ENCODE results near the gene LCOR. TPM values are rescaled to one million over a fixed set of nuclear protein-coding genes. Genes with fewer than 3 reads are reported as not detected.
"Not testable (repeated sequence)": the region's sequence is repeated elsewhere in the genome, so short reads cannot be mapped to it uniquely, and the experiment has no call there.

The LCOR gene
- total RNA-seq, 1 experiment from 2014 or later = 56.5 TPM

DNA sequence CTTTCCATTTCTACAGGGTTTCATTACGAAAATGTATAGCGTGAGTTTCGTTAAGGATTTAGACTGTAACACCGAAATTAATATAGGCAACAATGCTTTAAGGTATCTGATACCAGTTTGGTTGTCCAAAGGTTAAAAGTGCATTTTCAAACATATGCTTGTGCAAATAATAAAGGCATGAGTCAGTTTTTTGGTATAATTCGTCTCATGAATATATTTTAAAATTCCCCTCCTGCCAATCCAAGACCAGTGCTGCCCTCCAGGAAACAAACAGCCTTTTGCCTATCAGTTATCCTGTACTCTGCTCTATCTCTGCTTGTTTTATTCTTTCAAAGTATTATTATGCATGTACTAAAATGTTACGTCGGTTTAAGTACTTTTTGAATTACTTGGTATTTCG, 2.0 kb downstream of the LCOR start:
- no peak for DNase-seq (ENCODE audit: low spot score)
- in situ Hi-C loops (cut with HindIII; ENCODE audit: low sequenced_read_pairs) = no loop called here

- in situ Hi-C loops (cut with HindIII; ENCODE audit: low sequenced_read_pairs) = no loop called here
These were observed 3.8 kb downstream of the LCOR start for GRCh38 chr10:96835899-96836298.

GRCh38 chr10:96838529-96838928, 6.4 kb downstream of the LCOR start:
- in situ Hi-C loops (cut with HindIII; ENCODE audit: low sequenced_read_pairs) = no loop called here
- no peak for DNase-seq (ENCODE audit: low spot score)

More at GRCh38 chr10:96835899-96836298, 3.8 kb downstream of the LCOR start:
- no peak for DNase-seq (ENCODE audit: low spot score)

GRCh38 chr10:96840841-96841518, 8.9 kb downstream of the LCOR start:
- no peak for DNase-seq (ENCODE audit: low spot score)

GRCh38 chr10:96842896-96843723, 11.0 kb downstream of the LCOR start:
- DNase-seq (ENCODE audit: low spot score) = no peak
- in situ Hi-C loops (cut with HindIII; ENCODE audit: low sequenced_read_pairs) = no loop called here

More at GRCh38 chr10:96840841-96841518, 8.9 kb downstream of the LCOR start:
- in situ Hi-C loops (cut with HindIII; ENCODE audit: low sequenced_read_pairs) = no loop called here

DNA sequence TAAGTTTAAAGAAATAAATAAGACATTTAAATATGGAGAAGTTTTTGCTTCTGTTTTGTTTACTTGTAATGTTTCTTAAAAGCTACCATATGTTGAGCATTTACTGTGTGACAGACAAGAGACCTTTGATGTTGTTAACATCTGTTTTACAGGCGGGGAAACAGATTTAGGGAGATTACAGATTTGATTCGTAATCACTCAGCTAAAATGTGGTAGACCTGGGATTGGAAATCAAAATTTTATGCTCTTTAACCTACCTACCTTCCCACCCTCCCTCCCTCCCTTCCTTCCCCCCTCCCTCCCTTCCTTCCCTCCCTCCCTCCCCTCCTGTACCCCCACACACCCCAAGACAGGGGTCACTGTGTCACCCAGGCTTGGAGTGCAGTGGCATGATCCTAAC, 11.7 kb downstream of the LCOR start:
- DNase-seq (ENCODE audit: low spot score) = no peak
- in situ Hi-C loops (cut with HindIII; ENCODE audit: low sequenced_read_pairs) = no loop called here

DNA sequence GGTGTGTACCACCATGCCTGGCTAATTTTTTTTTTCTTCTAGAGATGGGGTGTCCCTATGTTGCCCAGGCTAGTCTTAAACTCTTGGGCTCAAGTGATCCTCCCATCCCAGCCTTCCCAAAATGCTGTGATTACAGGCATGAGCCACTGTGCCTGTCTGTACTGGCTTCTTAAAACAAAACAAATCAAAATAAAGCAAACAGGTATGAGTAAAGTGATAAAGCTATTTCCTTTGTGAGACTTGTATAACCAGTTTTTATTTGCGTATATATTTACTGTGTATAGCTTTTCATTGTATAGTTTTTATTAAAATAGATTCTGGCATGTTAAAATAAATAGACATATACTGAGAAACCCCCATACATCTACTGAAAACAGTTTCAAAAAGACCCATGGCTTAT, 14.3 kb downstream of the LCOR start:
- DNase-seq (ENCODE audit: low spot score) = no peak
- in situ Hi-C loops (cut with HindIII; ENCODE audit: low sequenced_read_pairs) = no loop called here

- in situ Hi-C loops (cut with HindIII; ENCODE audit: low sequenced_read_pairs) = no loop called here
- DNase-seq (ENCODE audit: low spot score) = no peak
These were observed 14.8 kb downstream of the LCOR start for GRCh38 chr10:96846926-96847325.

- in situ Hi-C loops (cut with HindIII; ENCODE audit: low sequenced_read_pairs); DNase-seq (ENCODE audit: low spot score): not testable (repeated sequence)
These were observed 15.3 kb downstream of the LCOR start for GRCh38 chr10:96847356-96847755.

- DNase-seq (ENCODE audit: low spot score) = no peak
- in situ Hi-C loops (cut with HindIII; ENCODE audit: low sequenced_read_pairs) = no loop called here
These were observed 18.0 kb downstream of the LCOR start for GRCh38 chr10:96850113-96850512.

GRCh38 chr10:96850825-96851224, 18.7 kb downstream of the LCOR start:
- in situ Hi-C loops (cut with HindIII; ENCODE audit: low sequenced_read_pairs) = no loop called here
- no peak for DNase-seq (ENCODE audit: low spot score)

GRCh38 chr10:96851281-96851680, 19.2 kb downstream of the LCOR start:
- in situ Hi-C loops (cut with HindIII; ENCODE audit: low sequenced_read_pairs) = no loop called here
- DNase-seq (ENCODE audit: low spot score) = no peak

GRCh38 chr10:96856317-96856716, 24.2 kb downstream of the LCOR start:
- no peak for DNase-seq (ENCODE audit: low spot score)
- in situ Hi-C loops (cut with HindIII; ENCODE audit: low sequenced_read_pairs) = no loop called here

DNA sequence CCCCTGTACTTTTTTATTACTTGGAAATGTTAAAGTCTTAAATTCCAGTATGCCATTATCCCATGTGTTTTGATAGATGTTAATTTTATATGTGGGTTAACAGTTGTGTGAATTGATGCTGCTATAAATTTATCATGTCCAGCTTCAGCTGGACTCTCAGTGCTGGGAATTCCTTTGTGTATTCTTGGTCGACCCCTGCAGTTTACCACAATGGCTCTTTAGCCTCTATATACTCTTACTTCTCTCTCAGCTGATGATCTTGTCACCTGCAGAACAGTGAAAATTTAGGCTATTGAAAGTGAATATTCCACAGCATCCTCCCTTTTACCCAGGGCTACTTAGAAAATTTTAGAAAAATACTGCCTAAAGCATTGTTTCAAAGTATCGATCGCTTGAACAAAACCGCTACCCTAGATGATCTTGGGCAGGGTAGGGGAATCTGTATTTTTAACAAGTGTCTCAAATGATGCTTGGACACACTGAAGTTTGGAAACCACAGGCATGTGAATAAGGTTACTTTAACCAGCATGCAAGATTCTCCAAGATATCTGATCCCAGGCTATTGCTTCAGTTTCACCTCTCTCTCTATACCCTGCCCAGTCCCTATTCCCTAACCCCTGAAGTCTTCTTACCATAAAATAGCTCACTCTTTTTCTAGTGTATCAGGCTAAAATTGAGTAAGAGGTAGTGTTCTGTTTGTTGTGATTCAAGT, 25.4 kb downstream of the LCOR start:
- no peak for DNase-seq (ENCODE audit: low spot score)
- in situ Hi-C loops (cut with HindIII; ENCODE audit: low sequenced_read_pairs) = no loop called here

DNA sequence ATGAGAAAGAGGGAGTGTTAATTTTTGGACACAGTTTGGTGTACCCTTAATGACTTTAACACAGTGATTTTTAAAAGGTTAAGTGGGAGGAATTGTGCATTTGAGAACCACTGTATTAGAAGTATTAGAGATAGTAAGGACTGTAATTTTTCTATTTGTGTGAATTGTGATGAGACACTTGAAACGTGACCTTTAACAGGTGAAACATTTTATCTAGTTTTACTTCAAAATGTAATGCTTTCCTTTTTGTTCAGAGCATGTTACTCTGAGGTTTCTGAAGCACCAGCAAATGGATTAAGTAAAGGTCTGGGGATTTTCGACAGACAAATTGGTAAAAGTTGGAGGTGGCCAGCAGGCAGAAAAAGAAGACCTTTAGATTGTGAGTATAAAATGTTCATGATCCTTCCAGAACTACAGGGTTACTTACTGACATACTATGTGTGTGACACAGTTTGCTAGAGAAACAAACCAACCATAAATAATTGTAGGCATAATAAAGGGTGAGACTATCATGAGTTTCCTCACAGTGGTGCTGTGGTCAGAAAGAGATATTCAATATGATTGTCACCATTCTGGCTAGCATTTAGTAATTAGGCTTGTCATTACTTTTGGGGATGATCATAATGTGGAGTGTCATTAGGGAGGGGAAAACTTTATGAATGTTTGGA, 26.1 kb downstream of the LCOR start:
- peak; percentile 53 for DNase-seq (ENCODE audit: low spot score)
- in situ Hi-C loops (cut with HindIII; ENCODE audit: low sequenced_read_pairs) = no loop called here

DNA sequence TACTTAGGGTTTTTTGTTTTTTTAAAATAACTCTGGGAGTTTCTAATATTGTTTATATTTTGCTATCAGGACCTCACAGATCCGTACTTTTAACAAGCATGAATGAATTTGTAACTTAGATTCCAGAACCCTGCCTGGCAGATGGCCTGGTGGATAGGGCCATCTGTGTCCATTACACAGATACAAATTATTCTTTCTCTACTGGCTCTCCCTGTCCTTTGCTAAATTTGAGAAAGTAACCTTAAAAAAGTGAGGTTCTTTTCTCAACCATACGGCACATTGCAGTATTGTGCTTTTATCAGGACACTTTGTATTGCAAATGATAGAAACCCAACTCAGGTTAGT, 26.6 kb downstream of the LCOR start:
- DNase-seq (ENCODE audit: low spot score) = peak; percentile 89
- in situ Hi-C loops (cut with HindIII; ENCODE audit: low sequenced_read_pairs) = no loop called here

GRCh38 chr10:96860631-96861277, 28.7 kb downstream of the LCOR start:
- in situ Hi-C loops (cut with HindIII; ENCODE audit: low sequenced_read_pairs) = no loop called here
- DNase-seq (ENCODE audit: low spot score) = no peak

- DNase-seq (ENCODE audit: low spot score) = no peak
- in situ Hi-C loops (cut with HindIII; ENCODE audit: low sequenced_read_pairs) = no loop called here
These were observed 31.9 kb downstream of the LCOR start for GRCh38 chr10:96863922-96864543.

- in situ Hi-C loops (cut with HindIII; ENCODE audit: low sequenced_read_pairs) = no loop called here
- no peak for DNase-seq (ENCODE audit: low spot score)
These were observed 41.0 kb downstream of the LCOR start for GRCh38 chr10:96873086-96873485.

All from G401 (cell line).